GM21576 (cell line): ENCODE measurements around the gene LTBP1.

Experiments used
- ATAC-seq: cut with Tn5 transposase; IDR thresholded peaks from one replicate; pipeline ENCODE4 v1.9.1; 2021; ENCODE audit warnings: mild to moderate bottlenecking, moderate library complexity; ENCODE audit not compliant: unreplicated experiment

LTBP1 gene

DNA sequence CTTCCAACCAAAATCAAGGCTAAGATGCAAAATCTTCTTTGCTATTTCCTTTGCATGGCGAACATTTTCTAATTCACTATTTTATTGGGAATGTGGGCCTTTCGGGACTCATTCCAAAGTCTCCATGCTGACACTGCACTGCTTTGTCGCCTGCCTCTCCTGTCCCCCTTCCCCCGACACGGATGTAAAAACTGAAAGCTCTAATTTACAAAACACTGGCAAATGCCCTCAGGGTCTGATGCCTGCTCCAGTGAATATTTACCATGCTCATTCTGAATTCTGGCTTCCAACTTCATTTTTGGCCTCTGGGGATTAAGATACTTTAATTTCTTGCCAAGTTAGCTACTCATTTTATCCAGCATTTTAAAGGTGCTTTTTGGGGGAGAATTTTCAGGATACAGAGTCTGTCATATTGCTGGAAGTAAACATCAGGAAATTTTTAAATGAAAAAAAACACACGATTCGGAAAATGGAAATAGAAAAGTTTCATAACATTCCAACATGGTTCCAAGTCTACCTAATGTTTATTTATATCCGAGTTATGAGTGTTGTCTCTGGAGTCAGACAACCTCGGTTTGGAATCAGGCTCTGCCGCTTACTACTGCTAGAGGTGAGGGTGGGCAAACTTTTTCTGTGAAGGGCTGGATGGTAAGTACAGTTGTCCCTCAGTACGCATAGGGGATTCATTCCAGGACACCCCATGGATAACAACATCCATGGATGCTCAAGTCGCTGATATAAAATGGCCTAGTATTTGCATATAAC, 14.6 kb upstream of the LTBP1 start:
- no peak for ATAC-seq

GRCh38 chr2:32932825-32933755, 13.7 kb upstream of the LTBP1 start:
- no peak for ATAC-seq

GRCh38 chr2:32933756-32934095, 13.0 kb upstream of the LTBP1 start:
- no peak for ATAC-seq

DNA sequence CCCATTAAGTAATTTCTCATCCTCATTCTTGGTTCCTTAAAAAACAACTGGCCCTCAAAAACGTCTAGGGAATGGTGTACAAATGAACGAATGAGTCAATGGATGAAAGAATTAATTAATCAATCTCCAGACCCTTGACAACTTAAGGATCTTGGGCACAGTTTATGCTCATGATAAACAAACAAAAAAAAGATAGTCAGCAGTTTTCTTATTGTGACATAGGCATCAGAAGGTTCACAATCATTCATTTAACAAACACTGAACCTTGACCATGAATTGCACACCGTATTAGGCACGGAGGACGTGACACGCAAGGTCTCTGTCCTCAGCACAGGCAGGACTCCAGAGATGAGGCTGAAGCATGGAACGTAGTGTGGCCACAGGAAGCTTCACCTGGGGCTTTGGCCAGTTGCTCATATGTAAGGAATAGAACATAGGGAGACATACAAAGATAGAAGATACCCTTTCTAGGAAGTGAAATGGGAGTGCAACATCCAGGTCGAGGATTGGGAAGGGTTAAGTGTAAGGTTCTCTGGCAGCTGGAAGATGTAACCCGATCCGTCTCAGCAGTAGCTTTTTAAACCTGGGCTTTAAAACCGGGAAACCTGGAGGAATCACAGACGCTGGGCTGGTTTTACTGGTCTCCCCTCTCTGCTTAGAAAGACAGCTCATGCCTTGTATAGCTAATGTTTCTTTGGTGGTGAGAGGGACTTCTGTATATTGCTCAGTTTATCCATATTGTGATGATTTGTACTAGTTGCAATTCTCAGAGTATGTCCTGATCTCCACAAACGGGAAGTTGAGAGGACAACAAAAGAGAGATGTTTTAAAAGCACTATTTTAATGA, 8.9 kb upstream of the LTBP1 start:
- no peak for ATAC-seq

GRCh38 chr2:32938934-32939333, 7.8 kb upstream of the LTBP1 start:
- no peak for ATAC-seq

- ATAC-seq = no peak
Observed at GRCh38 chr2:32940316-32940997, 6.3 kb upstream of the LTBP1 start.

- no peak for ATAC-seq
Observed at GRCh38 chr2:32941944-32942690, 4.6 kb upstream of the LTBP1 start.

- ATAC-seq = no peak
Observed at GRCh38 chr2:32942793-32943485, 3.8 kb upstream of the LTBP1 start.

DNA sequence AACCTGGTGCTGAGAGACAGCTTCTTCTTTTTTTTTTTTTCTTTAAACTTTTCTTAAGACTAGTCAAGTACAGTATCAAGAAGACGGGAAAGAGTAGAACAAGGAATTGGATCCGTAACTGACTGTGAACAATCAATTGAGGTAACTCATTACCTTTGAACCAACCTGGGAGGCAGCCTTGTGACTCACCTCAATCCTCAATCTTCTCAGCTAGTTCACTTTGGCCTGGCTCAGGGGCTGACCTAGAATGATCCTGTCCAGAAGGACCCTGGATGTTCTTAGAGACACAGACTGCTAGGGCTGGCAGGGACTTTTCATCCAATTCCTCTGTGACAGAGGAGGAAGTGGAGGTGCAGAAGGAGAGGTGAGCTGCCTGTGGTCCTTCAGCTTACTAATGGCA, 1.5 kb upstream of the LTBP1 start:
- ATAC-seq = no peak

DNA sequence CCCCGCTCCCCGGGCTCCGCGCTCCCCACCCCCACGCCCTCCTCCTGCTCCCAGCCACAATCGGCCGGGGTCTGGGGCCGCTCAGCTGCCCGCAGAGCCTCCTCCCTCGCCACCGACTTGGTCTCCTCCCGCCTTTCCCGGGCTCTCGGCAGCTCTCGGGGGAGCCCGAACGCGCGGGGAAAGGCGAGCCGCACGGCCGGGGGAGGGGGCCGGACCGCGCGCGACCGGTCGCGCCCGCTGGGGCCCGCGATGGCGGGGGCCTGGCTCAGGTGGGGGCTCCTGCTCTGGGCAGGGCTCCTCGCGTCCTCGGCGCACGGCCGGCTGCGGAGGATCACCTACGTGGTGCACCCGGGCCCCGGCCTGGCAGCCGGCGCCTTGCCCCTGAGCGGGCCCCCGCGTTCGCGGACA, 327 bp downstream of the LTBP1 start:
- peak; percentile 16 for ATAC-seq

- ATAC-seq = peak; percentile 24
Observed at GRCh38 chr2:32947484-32948143, 861 bp downstream of the LTBP1 start.

- no peak for ATAC-seq
Observed at GRCh38 chr2:32948266-32948665, 1.5 kb downstream of the LTBP1 start.

GRCh38 chr2:32949260-32949659, 2.5 kb downstream of the LTBP1 start:
- no peak for ATAC-seq

- no peak for ATAC-seq
Observed at GRCh38 chr2:32951672-32952071, 4.9 kb downstream of the LTBP1 start.

DNA sequence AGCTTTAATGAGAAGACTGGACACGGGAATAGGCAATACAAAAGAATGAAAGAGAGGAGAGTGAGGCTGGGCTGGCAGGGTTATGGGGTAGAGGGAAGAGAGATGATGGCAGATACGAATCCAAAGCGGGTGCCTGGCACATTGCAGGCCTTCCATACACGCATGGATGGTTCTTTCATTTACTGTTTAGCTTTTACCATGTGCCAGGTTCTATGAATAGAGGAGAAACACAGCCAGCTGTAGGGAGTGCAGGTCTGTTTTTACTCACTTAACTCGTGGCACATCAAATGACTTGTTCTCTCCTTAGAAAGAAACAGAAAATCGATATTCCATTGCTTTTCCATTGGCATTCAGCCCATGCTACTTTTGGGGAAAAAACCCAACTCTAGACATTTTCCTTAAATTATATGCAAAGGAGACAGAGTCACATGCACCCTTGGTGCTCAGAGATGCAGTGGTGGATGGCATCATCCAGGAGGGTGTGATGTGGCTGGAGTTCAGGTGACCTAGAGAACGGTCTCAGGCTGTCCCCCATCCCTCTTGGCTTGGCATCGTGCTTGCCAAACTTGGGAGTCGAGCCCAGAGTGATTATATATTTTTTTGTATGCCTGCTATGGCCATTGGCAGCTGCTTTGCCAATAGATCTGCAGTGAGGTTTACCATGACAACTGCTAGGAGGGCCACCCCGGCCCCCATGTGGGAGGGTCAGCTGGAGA, 6.2 kb downstream of the LTBP1 start:
- no peak for ATAC-seq

- no peak for ATAC-seq
Observed at GRCh38 chr2:32954206-32954605, 7.5 kb downstream of the LTBP1 start.

DNA sequence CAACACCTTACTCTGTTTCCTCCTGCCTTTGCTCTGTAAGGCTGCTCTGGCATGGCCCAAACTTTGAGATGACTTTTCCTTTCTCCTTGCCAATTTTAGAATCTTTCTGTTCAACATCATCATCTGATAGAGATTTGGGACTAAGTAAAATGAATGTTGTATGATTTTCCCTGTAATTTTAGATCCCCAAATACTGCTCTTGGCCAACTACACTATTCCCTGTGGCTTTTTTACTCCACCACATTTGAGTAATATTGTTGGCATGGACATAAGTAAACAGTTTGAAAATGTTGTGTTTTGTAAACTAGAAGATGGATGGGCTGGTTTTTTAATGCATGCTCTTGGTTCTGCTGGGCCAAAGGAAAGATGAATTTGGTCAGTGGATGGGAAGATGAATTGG, 12.1 kb downstream of the LTBP1 start:
- no peak for ATAC-seq

- no peak for ATAC-seq
Observed at GRCh38 chr2:32960238-32960637, 13.5 kb downstream of the LTBP1 start.
